GM21360 (cell line): ENCODE data around the gene SLC35B1.
"Not testable (repeated sequence)": the region's sequence is repeated elsewhere in the genome, so short reads cannot be mapped to it uniquely, and the experiment has no call there.

ENCODE experiments used
- ATAC-seq: cut with Tn5 transposase; IDR thresholded peaks from one replicate; pipeline ENCODE4 v1.9.1; 2021; ENCODE audit warnings: mild to moderate bottlenecking, moderate library complexity; ENCODE audit not compliant: unreplicated experiment

The SLC35B1 gene

GRCh38 chr17:49673679-49674078, 34.1 kb downstream of the SLC35B1 start:
- ATAC-seq, result not testable (repeated sequence)

- no peak for ATAC-seq
These were observed 37.1 kb downstream of the SLC35B1 start for GRCh38 chr17:49670641-49671040.

GRCh38 chr17:49670002-49670401, 37.8 kb downstream of the SLC35B1 start:
- no peak for ATAC-seq

DNA sequence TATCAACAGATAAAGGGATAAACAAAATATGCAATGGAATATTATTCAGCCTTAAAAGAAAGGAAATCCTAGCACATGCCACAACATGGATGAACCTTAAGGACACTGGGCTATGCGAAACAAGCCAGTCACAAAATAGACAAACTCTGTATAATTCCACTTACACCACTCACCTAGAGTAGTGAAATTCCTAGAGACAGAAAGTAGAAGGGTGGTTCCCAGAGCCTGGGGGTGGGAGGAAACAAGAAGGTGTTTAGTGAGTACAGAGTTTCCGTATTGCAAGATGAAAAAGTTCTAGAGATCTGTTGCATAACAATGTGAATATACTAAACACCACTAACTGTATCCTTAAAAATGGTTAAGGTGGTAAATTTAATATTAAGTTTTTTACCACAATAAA, 39.9 kb downstream of the SLC35B1 start:
- ATAC-seq, result no peak

- no peak for ATAC-seq
These were observed 43.0 kb downstream of the SLC35B1 start for GRCh38 chr17:49664706-49665211.

DNA sequence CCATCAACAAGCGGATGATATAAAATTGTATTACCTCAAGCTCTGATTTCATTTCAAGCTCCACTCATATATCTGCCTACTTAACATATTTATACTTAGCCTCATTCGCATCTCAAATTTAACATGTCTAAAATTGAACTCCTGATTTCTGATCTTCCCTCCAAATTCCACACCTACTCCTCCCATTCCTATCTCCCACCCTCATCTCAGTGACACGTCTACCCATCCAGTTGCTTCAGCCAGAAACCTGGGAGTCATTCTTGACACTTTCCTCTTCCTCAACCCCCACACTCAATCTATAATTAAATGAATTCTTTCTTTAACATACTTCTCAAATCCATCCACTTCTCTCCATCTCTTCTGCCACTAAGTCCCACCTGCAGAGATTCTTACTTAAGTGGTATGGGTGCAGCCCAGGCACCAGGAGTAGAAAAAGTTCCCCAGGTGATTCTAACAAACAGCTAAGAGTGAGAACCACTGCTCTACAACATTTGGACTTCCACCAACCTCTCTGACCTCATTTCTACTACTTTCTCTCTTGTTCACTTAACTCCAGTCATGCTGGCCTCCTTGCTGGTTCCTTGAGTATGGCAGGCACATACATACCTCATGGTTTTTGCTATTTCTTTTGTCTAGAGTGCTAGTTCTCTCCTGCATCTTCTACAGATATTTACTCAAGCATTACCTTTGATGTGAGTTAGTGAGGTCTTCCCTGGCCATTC, 47.9 kb downstream of the SLC35B1 start:
- no peak for ATAC-seq

DNA sequence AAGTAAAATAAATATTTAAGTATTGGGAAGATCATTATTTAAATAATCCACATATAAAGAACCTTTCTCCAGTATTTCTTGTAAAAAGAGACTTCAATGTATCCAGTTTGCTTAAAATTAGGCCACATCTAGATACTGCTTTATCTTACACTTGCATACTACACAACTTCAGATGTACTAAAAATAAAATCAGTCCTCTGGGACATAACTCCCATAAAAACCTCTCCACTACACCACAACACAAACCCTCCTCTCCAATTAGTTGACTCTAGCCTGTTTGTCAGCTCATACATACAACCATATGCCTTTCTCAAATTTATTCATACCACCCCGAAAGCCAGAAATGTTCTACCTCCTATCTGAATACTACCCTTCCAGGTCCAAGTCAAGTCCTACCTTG, 51.5 kb downstream of the SLC35B1 start:
- no peak for ATAC-seq
